Hematopoietic multipotent progenitor cell treated with erythropoietin and hydrocortisone succinate and interleukin-3 and kit ligand, for 6 days (in vitro differentiated cells): Measurements from ENCODE around the gene MB21D2.

ENCODE experiments used
- DNase-seq: peaks from one replicate; pipeline ENCODE4 v3.0.0-alpha.2; 2015

The MB21D2 gene

GRCh38 chr3:192890347-192891335 lies 27.0 kb downstream of the MB21D2 start:
- DNase-seq: no peak

DNA sequence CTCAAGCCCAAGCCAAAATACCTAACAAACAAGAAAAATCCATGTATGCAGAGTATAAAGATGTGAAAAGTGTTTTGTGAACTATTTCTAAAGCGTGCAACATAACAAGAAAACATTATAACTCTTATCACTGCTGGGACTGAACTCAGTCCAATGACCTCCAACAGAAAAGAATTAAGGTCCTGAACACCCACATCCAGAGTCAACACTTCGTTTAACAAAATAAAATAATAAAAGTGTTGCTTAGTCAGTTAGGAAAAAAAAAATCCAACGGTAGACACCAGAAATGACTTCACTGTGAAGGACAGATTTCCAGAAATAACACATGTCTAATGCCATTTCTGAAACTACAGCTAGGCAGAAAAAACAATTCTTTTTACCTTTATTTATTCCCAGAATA lies 28.0 kb downstream of the MB21D2 start:
- DNase-seq: no peak

DNA sequence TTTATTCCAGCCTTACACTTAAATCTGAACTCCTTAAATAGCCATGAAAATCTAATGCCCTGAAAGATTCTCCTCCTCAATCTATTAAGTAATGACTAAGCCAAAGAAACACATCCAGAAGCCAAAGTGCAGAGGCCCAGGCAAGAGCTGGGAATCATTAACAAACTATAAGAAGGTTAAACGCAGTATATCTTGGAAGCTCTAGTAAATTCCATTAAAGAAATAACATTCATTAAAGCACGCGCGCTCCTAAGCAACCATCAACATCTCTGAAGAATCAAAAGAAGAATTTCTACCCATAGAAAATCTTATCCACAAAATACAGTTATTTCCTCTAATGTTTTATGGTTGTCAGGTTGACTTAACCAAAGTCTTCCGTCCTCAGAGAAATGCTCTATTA lies 29.5 kb downstream of the MB21D2 start:
- DNase-seq: no peak

DNA sequence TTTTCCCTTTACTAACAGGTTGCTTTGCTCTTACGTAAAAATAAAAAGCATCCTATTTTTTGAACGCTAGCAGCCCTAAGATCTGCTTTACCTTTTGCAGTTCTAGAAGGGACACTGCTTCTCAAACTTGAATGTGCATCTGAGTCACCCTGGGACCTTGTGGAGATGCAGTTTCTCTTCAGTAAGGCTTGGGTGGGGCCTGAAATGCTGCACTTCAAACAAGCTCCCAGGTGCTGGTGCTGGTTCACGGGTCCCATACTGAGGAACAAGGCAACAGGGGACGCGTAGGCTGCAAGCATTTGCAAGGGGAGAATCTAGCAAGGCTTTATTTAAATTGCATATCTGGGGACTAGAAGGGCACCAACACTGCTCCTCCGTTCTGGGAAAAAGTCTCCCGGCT lies 30.0 kb downstream of the MB21D2 start:
- no peak for DNase-seq

GRCh38 chr3:192887047-192887446 lies 30.6 kb downstream of the MB21D2 start:
- no peak for DNase-seq

DNA sequence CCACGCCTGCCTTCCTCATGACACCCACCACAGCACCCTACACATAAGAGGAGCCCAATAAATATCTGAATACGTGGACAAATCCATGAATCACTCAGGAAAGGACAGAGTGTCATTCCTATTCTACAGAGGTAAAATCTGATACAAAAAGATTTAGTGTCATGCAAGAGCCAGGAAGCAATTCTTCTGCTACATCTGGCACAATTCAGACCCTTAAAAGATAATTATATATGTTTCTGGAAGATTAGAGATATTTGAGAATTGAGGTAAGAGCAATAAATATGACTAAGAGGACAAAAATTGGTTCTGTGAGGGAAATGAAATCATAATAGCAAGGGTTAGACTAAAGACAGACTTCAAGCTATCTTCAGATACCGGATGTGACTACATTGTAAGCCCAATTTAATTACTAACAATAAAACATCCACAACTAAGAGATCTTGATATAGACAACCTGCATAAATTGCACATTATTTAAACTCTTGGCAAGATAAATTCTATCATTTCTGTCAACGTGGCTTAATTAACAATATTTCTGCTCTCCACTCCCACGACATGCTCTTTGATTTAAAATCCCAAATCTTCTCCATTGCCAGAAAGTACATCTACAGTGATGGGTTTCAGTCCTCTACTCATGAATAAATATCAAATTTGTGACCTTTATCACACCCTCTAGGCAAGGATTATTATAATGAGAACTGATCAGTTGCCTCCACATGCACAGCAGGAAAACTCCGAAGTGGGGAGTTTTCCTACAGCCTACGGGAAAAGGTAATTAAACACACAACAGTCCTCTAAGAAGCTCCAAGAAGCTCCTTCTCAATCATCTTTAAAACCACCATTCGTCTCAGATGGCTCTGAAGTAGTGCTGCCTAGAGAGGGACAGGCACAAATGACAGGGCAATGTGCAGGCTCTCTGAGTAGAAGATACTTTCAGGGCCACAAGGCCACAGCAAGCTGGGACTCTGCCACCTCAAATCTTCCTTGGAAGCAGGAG lies 32.6 kb downstream of the MB21D2 start:
- DNase-seq: no peak

GRCh38 chr3:192883512-192883911 lies 34.1 kb downstream of the MB21D2 start:
- no peak for DNase-seq

DNA sequence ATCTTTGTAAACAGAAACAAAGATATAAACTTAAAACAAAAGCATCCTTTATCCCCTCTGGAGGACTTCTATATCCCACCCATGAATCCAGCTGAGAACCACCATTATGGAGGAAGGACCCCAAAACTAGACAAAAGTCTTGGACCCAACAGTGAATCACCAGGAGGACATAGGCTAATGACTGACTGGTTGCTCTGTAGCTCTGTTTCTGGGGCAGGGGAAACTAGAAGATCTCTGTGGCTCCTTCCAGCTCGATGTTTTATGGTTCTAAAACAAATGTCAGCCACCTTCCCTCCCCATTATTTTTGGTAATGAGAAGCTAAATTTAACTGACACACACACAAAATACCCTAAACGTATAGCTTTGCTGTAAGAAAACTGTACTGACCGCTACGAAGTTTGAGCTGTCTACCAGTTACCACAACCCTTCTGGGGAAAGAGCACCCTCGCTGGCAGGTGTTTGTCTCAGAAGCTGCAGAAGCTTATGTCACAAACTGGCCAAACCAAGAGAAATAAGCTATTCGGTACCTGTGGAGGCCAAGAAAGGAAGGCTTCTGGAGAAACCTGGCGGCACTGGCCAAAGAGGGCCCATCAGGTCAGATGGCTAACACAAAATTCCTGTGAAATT lies 36.4 kb downstream of the MB21D2 start:
- DNase-seq: no peak

GRCh38 chr3:192880313-192880712 lies 37.3 kb downstream of the MB21D2 start:
- no peak for DNase-seq

GRCh38 chr3:192879346-192880031 lies 38.2 kb downstream of the MB21D2 start:
- no peak for DNase-seq

DNA sequence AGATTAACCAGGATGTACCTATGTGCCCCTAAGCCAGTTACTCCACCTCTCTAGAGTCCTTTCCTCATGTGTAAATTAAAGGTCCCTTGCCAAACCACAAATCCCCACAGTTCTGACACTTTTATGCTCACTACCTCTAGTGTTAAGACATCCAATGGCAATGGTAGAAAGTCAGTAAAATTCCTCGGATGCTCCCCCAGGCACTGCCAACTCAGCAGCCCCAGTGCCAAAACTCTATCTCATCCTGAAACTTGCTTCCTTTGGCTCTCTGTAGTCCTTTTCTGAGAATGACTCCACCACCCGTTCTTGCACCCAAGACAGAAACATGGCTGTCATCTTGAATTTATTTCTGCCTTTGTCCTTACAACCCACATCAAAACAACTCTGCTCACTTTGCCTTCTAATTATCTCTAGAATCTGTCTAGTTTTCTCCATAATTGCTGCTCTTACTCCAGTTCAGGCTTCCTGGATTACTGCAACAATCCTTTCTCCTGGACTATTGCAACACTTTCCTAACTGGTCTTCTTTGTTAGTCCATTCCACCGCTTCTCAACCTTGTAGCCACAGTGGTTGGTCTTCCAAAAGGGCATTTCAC lies 41.6 kb downstream of the MB21D2 start:
- DNase-seq: no peak

GRCh38 chr3:192870822-192871221 lies 46.8 kb downstream of the MB21D2 start:
- DNase-seq: no peak

DNA sequence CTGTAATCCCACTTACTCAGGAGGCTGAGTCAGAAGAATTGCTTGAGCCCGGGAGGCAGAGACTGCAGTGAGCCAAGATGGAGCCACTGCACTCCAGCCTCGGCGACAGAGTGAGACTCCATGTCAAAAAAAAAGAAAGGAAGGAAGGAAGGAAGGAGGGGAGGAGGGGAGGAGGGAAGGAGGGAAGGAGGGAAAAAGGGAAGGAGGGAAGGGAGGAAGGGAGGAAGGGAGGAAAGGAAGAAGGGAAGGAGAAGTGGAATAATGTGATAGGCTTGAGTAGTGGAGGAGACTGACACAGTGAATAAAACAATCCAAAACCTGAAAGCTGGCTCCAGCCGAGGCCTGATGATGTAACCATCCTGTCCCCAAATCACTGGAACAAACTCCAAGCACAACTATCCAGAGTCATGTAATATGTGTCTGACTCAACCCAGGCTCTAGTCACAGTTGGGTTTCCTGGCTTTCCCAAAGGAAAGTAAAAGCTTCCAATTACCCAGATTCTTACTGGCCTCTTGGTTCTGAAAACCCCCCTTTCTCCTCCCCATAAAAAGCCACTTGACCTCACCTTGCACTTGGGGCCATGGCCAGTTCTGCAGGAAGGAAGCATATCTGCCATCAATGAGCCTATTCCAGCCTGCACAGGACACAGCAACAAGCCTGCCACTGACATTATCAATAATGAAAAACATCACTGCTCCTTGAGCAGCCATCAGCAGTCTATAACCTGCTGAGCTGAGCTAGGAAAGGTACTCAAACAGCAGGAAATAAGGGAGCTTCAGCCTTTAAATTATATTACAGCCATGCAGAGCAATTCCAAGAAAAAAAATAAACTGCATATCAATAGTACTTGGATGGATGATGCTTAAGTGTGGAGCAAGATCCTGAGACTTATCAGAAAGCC lies 48.3 kb downstream of the MB21D2 start:
- no peak for DNase-seq

- DNase-seq: no peak
Measured at GRCh38 chr3:192867645-192868044, 50.0 kb downstream of the MB21D2 start.

DNA sequence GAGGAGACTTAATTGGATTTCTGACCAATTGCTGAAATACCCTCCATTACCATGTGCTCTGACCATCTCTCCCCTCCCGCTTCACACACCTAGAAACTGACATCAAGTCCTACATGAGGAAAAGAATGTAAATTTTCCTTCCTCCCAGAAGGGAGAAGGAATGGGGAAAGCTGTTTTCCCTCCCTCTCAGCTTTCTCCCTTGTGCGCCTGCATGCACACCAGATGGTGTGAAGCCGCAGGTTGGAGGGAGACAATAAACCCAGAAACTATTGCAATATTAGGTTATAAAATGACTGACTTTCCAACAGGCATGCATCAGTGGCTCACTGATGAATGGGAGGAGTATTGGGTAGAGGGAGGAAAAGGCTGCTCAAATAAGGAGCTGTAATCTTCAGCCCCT lies 50.9 kb downstream of the MB21D2 start:
- DNase-seq: no peak

- DNase-seq: no peak
Measured at GRCh38 chr3:192864941-192865340, 52.7 kb downstream of the MB21D2 start.

DNA sequence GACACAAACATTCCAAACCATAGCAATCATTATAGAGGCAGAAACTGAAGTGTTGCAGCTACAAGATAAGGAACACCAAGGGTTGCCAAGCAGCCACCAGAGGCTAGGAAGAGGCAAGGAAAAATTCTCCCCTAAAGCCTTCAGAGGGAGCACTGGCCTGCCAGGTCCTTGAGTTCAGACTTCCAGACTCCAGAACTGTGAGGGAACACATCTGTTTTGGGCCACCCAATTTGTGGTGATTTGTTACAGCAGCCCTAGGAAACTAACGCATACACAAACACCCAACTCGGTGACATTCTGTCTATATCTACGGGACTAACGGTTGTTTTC lies 54.6 kb downstream of the MB21D2 start:
- no peak for DNase-seq

DNA sequence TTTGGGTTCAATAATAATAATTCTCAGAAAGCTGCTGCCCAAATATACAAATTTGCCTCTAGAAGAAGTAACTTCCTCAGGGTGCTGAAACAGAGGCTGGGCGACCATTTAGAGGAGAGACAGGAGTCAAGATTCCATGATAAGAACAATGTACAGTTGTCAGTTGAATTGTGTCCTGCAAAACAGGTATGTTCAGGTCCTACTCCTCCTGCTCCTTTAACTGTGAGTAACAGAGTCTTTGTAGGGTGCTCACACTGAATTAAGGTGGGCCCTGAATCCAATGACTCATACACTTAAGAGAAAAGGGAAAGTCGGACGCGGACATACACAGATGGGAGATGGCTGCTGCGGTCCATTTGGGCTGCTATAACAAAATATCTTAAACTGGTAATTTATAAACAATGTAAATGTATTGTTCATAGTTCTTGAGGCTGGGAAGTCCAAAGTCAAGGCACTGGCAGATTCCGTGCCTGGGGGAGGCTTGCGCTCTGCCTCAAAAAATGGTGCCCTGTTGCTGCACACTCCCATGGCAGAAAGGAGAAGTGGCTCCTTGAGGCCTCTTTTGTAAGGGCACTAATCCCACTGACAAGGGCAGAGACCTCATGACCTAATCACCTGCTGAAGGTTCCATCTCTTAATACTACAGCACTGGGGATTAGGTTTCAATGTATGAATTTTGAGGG lies 55.1 kb downstream of the MB21D2 start:
- DNase-seq: no peak

DNA sequence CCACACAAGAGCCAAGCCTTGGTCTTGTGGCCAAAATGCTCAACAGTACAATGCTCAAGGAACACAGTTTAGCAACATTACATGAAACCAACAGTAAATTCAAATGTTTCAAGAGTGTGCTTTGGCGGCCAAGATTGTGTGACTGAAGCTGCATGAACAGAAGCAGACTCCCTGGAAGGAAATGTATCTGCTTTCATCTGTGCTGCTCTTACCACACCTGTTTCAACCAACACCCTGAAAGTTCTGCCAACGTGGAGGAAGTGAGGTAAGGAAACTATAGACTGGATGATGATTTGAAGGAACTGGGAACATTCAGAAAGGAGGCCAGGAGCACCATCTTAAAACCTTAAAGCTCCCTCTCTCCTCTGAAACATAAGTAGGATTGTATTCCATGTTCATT lies 55.7 kb downstream of the MB21D2 start:
- no peak for DNase-seq

DNA sequence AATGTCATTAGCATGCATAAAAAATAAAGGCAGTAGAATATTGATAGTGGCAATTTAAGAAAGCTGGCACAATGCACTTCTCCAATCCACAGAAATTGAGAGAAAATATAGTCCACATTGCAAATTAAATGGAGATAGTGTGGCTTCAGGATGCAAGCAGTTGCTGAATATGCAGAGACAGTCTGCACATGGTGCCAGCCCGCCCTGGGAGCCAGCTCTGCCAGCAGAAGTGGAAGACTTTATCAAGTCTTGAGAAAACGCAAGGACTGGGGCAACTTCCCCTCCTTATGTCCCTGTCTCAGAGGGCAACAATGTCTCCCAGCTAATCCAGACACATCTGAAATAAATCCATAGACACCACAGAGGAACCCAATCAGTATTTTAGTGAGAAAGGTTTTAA lies 57.2 kb downstream of the MB21D2 start:
- DNase-seq: no peak
